Loucy (cell line): ENCODE measurements around the gene TRIP13.

ENCODE experiments used
- H2AFZ ChIP-seq: fragments of 200-600 bp; sonication (generic); 2 replicates; pipeline ENCODE4 v1.6.0; 2016; ENCODE audit warnings: antibody characterized with exemption, mild to moderate bottlenecking, low read length, moderate library complexity
- H3F3A ChIP-seq: fragments of 200-600 bp; 2 replicates; pipeline ENCODE4 v1.6.0; 2016; ENCODE audit warnings: antibody characterized with exemption, low read depth, mild to moderate bottlenecking
- H3K27me3 ChIP-seq: fragments of 200-600 bp; sonication (generic); 2 replicates; pipeline ENCODE4 v1.6.1; 2014; ENCODE audit warnings: low read length, mild to moderate bottlenecking; ENCODE audit not compliant: insufficient read depth, poor library complexity, severe bottlenecking
- H3K36me3 ChIP-seq: fragments of 200-600 bp; sonication (generic); 2 replicates; pipeline ENCODE4 v1.6.1; 2016; ENCODE audit warnings: low read length; ENCODE audit not compliant: insufficient read depth
- H3K4me1 ChIP-seq: fragments of 200-600 bp; sonication (generic); 2 replicates; pipeline ENCODE4 v1.5.1; 2014; ENCODE audit warnings: low read length, mild to moderate bottlenecking; ENCODE audit not compliant: insufficient read depth, poor library complexity, severe bottlenecking
- H3K4me2 ChIP-seq: fragments of 200-600 bp; sonication (generic); 2 replicates; pipeline ENCODE4 v1.6.0; 2014; ENCODE audit warnings: antibody characterized with exemption, low read length, low read depth, mild to moderate bottlenecking; ENCODE audit not compliant: poor library complexity, severe bottlenecking
- H3K4me3 ChIP-seq: fragments of 200-600 bp; sonication (generic); 2 replicates; pipeline ENCODE4 v1.5.1; 2014; ENCODE audit warnings: low read length, mild to moderate bottlenecking, mixed read lengths; ENCODE audit not compliant: poor library complexity, severe bottlenecking
- H3K79me2 ChIP-seq: fragments of 200-600 bp; sonication (generic); 2 replicates; pipeline ENCODE4 v1.6.1; 2014; ENCODE audit warnings: low read length; ENCODE audit not compliant: insufficient read depth
- H3K9ac ChIP-seq: fragments of 200-600 bp; sonication (generic); 2 replicates; pipeline ENCODE4 v1.6.0; 2014; ENCODE audit warnings: mild to moderate bottlenecking, low read depth, low read length, moderate library complexity; ENCODE audit not compliant: poor library complexity, severe bottlenecking
- H3K9me2 ChIP-seq: fragments of 200-600 bp; sonication (generic); replicated peaks from 2 replicates; pipeline ENCODE4 v1.6.1; 2016; ENCODE audit warnings: low read depth, low read length, mixed read lengths
- H3K9me3 ChIP-seq: fragments of 200-600 bp; sonication (generic); 2 replicates; pipeline ENCODE4 v1.6.1; 2014; ENCODE audit warnings: mild to moderate bottlenecking, antibody characterized with exemption, low read length, low read depth; ENCODE audit not compliant: insufficient read depth
- H4K20me1 ChIP-seq: fragments of 200-600 bp; sonication (generic); 2 replicates; pipeline ENCODE4 v1.6.0; 2014; ENCODE audit warnings: antibody characterized with exemption, low read length, mild to moderate bottlenecking; ENCODE audit not compliant: insufficient read depth, poor library complexity, severe bottlenecking
- EZH2phosphoT487 ChIP-seq: fragments of 200-600 bp; IDR thresholded peaks from 2 replicates; pipeline ENCODE4 v1.6.1; 2018; ENCODE audit warnings: antibody characterized with exemption, mild to moderate bottlenecking, moderate library complexity, borderline replicate concordance
- TF ChIP-seq, protein P1 (sequence below): fragments of 200-600 bp; sonication (generic); conservative IDR thresholded peaks from 2 replicates; pipeline ENCODE4 v1.5.1; 2014; ENCODE audit warnings: mild to moderate bottlenecking, antibody characterized with exemption, low read length

Gene TRIP13

DNA sequence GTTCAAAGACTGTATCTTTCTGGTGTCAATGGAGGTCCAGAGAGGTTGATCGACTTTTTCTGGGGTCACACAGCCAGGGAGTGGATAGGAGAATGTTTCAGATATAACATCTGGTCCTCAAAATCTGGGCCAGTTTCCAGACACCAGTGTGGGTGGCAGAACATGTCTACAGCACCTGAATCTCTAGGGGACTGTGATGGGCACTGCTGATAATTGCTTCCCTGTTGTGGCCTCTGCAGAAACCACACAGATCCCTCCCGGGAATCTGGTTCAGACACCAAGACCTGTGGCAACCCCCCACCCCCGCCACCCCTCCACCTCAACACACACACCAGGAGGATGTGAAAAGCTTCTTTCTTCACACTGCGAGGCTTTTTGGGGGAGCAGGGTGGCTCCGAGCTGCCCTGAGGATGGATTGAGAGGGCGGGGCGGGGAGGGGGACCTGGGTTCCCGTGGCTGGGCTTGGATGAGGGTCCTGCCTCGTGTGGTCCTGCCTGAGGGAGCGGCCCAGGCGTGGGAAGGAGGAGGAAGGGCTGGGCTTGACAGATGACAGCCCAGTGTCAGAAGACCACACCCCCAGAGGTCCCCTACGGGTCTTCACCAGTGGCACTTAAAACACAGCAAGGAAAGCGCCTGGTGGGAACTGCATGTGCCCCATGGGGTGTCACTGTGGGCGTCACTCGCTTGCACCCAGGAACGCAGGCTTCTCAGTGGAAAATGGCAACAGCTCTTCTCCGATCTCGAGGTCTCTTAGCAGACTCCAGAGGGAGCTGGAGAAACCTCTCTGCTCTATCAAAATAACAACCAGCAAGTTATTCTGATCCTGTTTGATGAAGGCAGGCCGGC lies 55.2 kb downstream of the TRIP13 start:
- H3K4me1 ChIP-seq: peaks cover 44% of the 10 kb centered on the region
- H3K9ac ChIP-seq: no peak overlapping the region
- H3K4me3 ChIP-seq: no peak overlapping the region
- H2AFZ ChIP-seq: no peak overlapping the region
- H3K9me2 ChIP-seq: no peaks in the 10 kb centered on the region
- no peaks in the 10 kb centered on the region for H3K27me3 ChIP-seq
- TF ChIP-seq, protein P1, sequence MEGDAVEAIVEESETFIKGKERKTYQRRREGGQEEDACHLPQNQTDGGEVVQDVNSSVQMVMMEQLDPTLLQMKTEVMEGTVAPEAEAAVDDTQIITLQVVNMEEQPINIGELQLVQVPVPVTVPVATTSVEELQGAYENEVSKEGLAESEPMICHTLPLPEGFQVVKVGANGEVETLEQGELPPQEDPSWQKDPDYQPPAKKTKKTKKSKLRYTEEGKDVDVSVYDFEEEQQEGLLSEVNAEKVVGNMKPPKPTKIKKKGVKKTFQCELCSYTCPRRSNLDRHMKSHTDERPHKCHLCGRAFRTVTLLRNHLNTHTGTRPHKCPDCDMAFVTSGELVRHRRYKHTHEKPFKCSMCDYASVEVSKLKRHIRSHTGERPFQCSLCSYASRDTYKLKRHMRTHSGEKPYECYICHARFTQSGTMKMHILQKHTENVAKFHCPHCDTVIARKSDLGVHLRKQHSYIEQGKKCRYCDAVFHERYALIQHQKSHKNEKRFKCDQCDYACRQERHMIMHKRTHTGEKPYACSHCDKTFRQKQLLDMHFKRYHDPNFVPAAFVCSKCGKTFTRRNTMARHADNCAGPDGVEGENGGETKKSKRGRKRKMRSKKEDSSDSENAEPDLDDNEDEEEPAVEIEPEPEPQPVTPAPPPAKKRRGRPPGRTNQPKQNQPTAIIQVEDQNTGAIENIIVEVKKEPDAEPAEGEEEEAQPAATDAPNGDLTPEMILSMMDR: no peak; the same call in 1 of the 2 replicates
- TF ChIP-seq EZH2phosphoT487: no peak
- H3K4me2 ChIP-seq: no peak overlapping the region
- no peaks in the 10 kb centered on the region for H3K36me3 ChIP-seq
- H3K79me2 ChIP-seq: no peaks in the 10 kb centered on the region
- H4K20me1 ChIP-seq: no peaks in the 10 kb centered on the region
- H3K9me3 ChIP-seq: peaks cover 5% of the 10 kb centered on the region; the same call in 1 of the 2 replicates
- peaks cover 6% of the 10 kb centered on the region; the same call in 1 of the 2 replicates for H3F3A ChIP-seq

DNA sequence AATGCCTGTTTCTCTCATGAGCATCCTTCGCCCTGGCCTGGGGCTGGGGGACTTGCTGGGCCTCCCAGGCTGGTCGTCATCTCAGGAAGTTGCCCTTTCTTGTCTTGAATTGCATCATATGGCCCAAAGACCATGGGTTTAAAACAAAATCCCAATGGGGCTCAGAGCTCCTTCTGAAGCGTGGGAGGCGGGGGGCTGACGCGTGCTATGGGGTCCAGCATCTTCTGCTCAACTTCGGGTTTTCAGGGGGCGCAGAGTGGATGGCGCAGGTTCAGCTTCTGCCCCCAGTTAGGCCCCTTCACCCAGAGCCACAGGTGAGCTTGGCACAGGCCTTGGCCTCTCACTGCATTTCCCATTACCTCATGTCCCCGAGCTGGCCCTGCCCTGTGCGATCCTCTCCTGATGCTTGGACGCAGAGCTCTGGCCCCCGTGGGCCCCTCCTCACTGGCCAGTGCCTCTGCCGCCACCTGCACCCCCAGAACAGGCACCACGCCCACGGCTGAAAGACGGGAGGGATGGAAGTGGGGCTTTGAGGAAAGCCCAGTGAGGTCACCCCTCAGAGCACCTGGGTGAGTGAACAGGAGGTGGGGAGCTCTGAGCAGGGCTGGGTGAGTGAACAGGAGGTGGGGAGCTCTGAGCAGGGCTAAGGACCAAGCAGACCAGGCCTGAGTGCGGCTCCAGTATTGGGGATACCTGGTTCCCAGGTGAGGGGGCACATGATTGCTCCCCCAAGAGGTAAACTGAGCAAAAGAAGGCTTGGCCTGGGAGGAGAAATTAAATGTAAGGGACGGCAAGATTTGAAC lies 56.0 kb downstream of the TRIP13 start:
- Histone ChIP-seq H3K4me1 (peaks cover 46% of the 10 kb centered on the region), H3K9me2 (no peaks in the 10 kb centered on the region), H3K36me3 (no peaks in the 10 kb centered on the region), H4K20me1 (no peaks in the 10 kb centered on the region), H3K79me2 (no peaks in the 10 kb centered on the region), H3K27me3 (no peaks in the 10 kb centered on the region), H3K9ac (no peak overlapping the region), H3F3A (peaks cover 3% of the 10 kb centered on the region; the same call in 1 of the 2 replicates), H3K4me2 (no peak overlapping the region), H3K9me3 (peaks cover 5% of the 10 kb centered on the region; the same call in 1 of the 2 replicates), H2AFZ (no peak overlapping the region), H3K4me3 (no peak overlapping the region)
- TF ChIP-seq, protein P1: no peak
- no peak for TF ChIP-seq EZH2phosphoT487

DNA sequence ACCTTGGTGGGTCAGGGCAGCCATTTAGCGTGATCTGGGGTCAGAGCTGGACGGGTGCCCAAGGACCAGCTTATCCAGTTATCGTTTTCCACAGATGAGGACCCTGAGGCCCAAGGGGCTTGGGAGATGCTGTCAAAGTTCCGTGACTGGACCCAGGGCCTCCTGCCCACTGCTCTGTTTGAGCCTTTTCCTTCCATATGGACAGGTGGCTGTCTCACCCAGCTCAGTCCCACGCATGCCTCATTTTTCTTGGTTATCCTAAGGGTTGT lies 56.5 kb downstream of the TRIP13 start:
- Histone ChIP-seq H4K20me1 (no peaks in the 10 kb centered on the region), H3K9ac (no peak overlapping the region), H3K4me1 (peaks cover 46% of the 10 kb centered on the region), H2AFZ (no peak overlapping the region), H3K27me3 (no peaks in the 10 kb centered on the region), H3K9me3 (peaks cover 5% of the 10 kb centered on the region; the same call in 1 of the 2 replicates), H3F3A (no peaks in the 10 kb centered on the region), H3K9me2 (no peaks in the 10 kb centered on the region), H3K4me3 (no peak overlapping the region), H3K79me2 (no peaks in the 10 kb centered on the region), H3K36me3 (no peaks in the 10 kb centered on the region), H3K4me2 (no peak overlapping the region)
- TF ChIP-seq, protein P1: no peak
- no peak for TF ChIP-seq EZH2phosphoT487
